Liver (tissue), 9 donors: ENCODE results near the gene GPR39. TPM values are rescaled to one million over a fixed set of nuclear protein-coding genes. Genes with fewer than 3 reads are reported as not detected.

Experiments
- DNase-seq: peaks from one replicate; pipeline ENCODE4 v3.0.0-alpha.2; 2017; ENCODE audit warnings: low spot score
- H3K27ac ChIP-seq, 2 donors: one replicate each; pipeline ENCODE4 v1.7.0; 2013; ENCODE audit warnings: inconsistent platforms in 2 of 2, low read length in 2 of 2, control low read depth in 1 of 2, low read depth in 1 of 2, mild to moderate bottlenecking in 1 of 2
- H3K27me3 ChIP-seq, 4 donors: one replicate each; pipeline versions ENCODE4 v1.6.1 to v1.7.0; 2013; ENCODE audit warnings: low read length in 3 of 4, inconsistent platforms in 1 of 4, mild to moderate bottlenecking in 1 of 4, moderate library complexity in 1 of 4; ENCODE audit not compliant: control insufficient read depth in 4 of 4, insufficient read depth in 4 of 4
- H3K36me3 ChIP-seq, 4 donors: one replicate each; pipeline versions ENCODE4 v1.6.1 to v1.7.0; 2013; ENCODE audit warnings: low read length in 3 of 4, mild to moderate bottlenecking in 3 of 4, low read depth in 1 of 4, moderate library complexity in 1 of 4; ENCODE audit not compliant: control insufficient read depth in 4 of 4, insufficient read depth in 3 of 4
- H3K4me1 ChIP-seq, 4 donors: one replicate each; pipeline versions ENCODE4 v1.6.1 to v1.7.0; 2013; ENCODE audit warnings: low read length in 3 of 4, mild to moderate bottlenecking in 3 of 4, moderate library complexity in 1 of 4; ENCODE audit not compliant: control insufficient read depth in 4 of 4, insufficient read depth in 4 of 4
- H3K4me3 ChIP-seq, 3 donors: one replicate each; pipeline versions ENCODE4 v1.6.1 to v1.7.0; 2013; ENCODE audit warnings: low read length in 3 of 3, control low read depth in 1 of 3, low read depth in 1 of 3, mild to moderate bottlenecking in 1 of 3
- H3K9ac ChIP-seq, 2 donors: one replicate each; pipeline ENCODE4 v1.7.0; 2013; ENCODE audit warnings: low read length in 2 of 2, mild to moderate bottlenecking in 2 of 2, moderate library complexity in 2 of 2, control low read depth in 1 of 2, low read depth in 1 of 2
- H3K9me3 ChIP-seq, 4 donors: one replicate each; pipeline versions ENCODE4 v1.6.1 to v1.7.0; 2013; ENCODE audit warnings: low read length in 3 of 4; ENCODE audit not compliant: control insufficient read depth in 4 of 4
- CTCF ChIP-seq: fragments of 150-350 bp; IDR thresholded peaks from 2 replicates; pipeline ENCODE4 v1.5.1; 2017; ENCODE audit warnings: improper control_type of control experiment, low read depth, low read length; ENCODE audit not compliant: missing input control
- EGR1 ChIP-seq, 2 donors: IDR thresholded peaks; 2 replicates each; pipeline ENCODE4 v1.6.1; 2016 to 2018; ENCODE audit warnings: antibody characterized with exemption in 2 of 2, low read depth in 2 of 2
- FOXA1 ChIP-seq: IDR thresholded peaks from 2 replicates; pipeline ENCODE4 v1.6.1; 2016; ENCODE audit warnings: antibody characterized with exemption
- FOXA2 ChIP-seq: IDR thresholded peaks from 2 replicates; pipeline ENCODE4 v1.6.1; 2016; ENCODE audit warnings: antibody characterized with exemption
- GABPA ChIP-seq, 2 donors: IDR thresholded peaks in 1 of 2; conservative IDR thresholded peaks in 1 of 2; 2 replicates each; pipeline ENCODE4 v1.6.1; 2016; ENCODE audit warnings: antibody characterized with exemption in 2 of 2, mild to moderate bottlenecking in 1 of 2, moderate library complexity in 1 of 2
- HNF4A ChIP-seq, 2 donors: conservative IDR thresholded peaks; 2 replicates each; pipeline ENCODE4 v1.6.1; 2016; ENCODE audit warnings: antibody characterized with exemption in 2 of 2, mild to moderate bottlenecking in 2 of 2
- HNF4G ChIP-seq: IDR thresholded peaks from 2 replicates; pipeline ENCODE4 v1.6.1; 2016; ENCODE audit warnings: antibody characterized with exemption
- JUND ChIP-seq, 2 donors: IDR thresholded peaks; 2 replicates each; pipeline ENCODE4 v1.6.1; 2016; ENCODE audit warnings: antibody characterized with exemption in 2 of 2
- NR2F2 ChIP-seq: IDR thresholded peaks from 2 replicates; pipeline ENCODE4 v1.6.1; 2016; ENCODE audit warnings: antibody characterized with exemption
- RAD21 ChIP-seq, 2 donors: IDR thresholded peaks; 2 replicates each; pipeline ENCODE4 v1.6.1; 2016; ENCODE audit warnings: antibody characterized with exemption in 2 of 2, mild to moderate bottlenecking in 2 of 2
- REST ChIP-seq: IDR thresholded peaks from 2 replicates; pipeline ENCODE4 v1.6.1; 2016; ENCODE audit warnings: antibody characterized with exemption, mild to moderate bottlenecking
- RXRA ChIP-seq, 2 donors: IDR thresholded peaks; 2 replicates each; pipeline ENCODE4 v1.6.1; 2017 to 2018; ENCODE audit warnings: antibody characterized with exemption in 2 of 2, mild to moderate bottlenecking in 1 of 2
- SP1 ChIP-seq: IDR thresholded peaks from 2 replicates; pipeline ENCODE4 v1.6.1; 2018; ENCODE audit warnings: antibody characterized with exemption, mild to moderate bottlenecking
- TAF1 ChIP-seq: conservative IDR thresholded peaks from 2 replicates; pipeline ENCODE4 v1.6.1; 2016; ENCODE audit warnings: antibody characterized with exemption, mild to moderate bottlenecking
- YY1 ChIP-seq: IDR thresholded peaks from 2 replicates; pipeline ENCODE4 v1.6.1; 2016; ENCODE audit warnings: antibody characterized with exemption, mild to moderate bottlenecking
- WGBS: extraction: QIAGEN DNeasy Blood & Tissue Kit; methylation state at CpG from one replicate; pipeline ENCODE4 v1.1.7; 2013; 5-methylcytosine and 5-hydroxymethylcytosine counted together
- polyA plus RNA-seq, 2 donors: library from polyadenylated mRNA; stranded (reverse) in 1 of 2; unstranded in 1 of 2; fragments of 200-250 nt in 1 of 2; fragments of >200 nt in 1 of 2; fragmentation: Nextera tagmentation in 1 of 2; extraction: Ambion mirVana in 1 of 2; gene quantifications; one replicate each; pipeline versions ENCODE4 v1.2.1 to v1.2.3, GENCODE V29; 2013 to 2015
- total RNA-seq, 2 donors: library from RNA; depleted of rRNA; stranded (reverse); fragments of >200 nt; gene quantifications; one replicate each; pipeline ENCODE4 v1.2.3, GENCODE V29; 2014
- TF ChIP-seq, protein P1 (sequence below): IDR thresholded peaks from 2 replicates; pipeline ENCODE4 v1.6.1; 2016; ENCODE audit warnings: antibody characterized with exemption
- TF ChIP-seq, protein P2 (sequence below): IDR thresholded peaks from 2 replicates; pipeline ENCODE4 v1.6.1; 2016; ENCODE audit warnings: antibody characterized with exemption
- TF ChIP-seq, protein P3 (sequence below): IDR thresholded peaks from 2 replicates; pipeline ENCODE4 v1.6.1; 2016; ENCODE audit warnings: antibody characterized with exemption
- donor health status: healthy.
- donor health status: healthy.
- donor health status: healthy.
- donor health status: healthy.
- donor health status: healthy.

Gene GPR39
- total and polyA plus RNA-seq, 4 donors, result 2.2 to 13.0 (median 2.8) TPM

- Histone ChIP-seq H3K27me3 (no peaks in the 10 kb centered on the region), H3K4me1 (no peaks in the 10 kb centered on the region), H3K9ac (no peak overlapping the region), H3K4me3 (no peak overlapping the region), H3K27ac (no peak overlapping the region), H3K36me3 (no peaks in the 10 kb centered on the region), H3K9me3 (peaks cover 0 to 3% (median 0%) of the 10 kb centered on the region in 4 donors)
- WGBS, result 86% methylated on average over 3 of the region's 3 CpGs
- DNase-seq, result no peak
- TF ChIP-seq FOXA2, result no peak
- TF ChIP-seq, protein P1, sequence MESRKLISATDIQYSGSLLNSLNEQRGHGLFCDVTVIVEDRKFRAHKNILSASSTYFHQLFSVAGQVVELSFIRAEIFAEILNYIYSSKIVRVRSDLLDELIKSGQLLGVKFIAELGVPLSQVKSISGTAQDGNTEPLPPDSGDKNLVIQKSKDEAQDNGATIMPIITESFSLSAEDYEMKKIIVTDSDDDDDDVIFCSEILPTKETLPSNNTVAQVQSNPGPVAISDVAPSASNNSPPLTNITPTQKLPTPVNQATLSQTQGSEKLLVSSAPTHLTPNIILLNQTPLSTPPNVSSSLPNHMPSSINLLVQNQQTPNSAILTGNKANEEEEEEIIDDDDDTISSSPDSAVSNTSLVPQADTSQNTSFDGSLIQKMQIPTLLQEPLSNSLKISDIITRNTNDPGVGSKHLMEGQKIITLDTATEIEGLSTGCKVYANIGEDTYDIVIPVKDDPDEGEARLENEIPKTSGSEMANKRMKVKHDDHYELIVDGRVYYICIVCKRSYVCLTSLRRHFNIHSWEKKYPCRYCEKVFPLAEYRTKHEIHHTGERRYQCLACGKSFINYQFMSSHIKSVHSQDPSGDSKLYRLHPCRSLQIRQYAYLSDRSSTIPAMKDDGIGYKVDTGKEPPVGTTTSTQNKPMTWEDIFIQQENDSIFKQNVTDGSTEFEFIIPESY, result no peak
These were observed 181.9 kb downstream of the GPR39 start for GRCh38 chr2:132598536-132598935.

GRCh38 chr2:132599556-132599955 lies 183.0 kb downstream of the GPR39 start:
- H3K36me3 ChIP-seq, result no peaks in the 10 kb centered on the region
- H3K4me1 ChIP-seq, result no peaks in the 10 kb centered on the region
- WGBS, result 96% methylated on average over 4 of the region's 4 CpGs
- DNase-seq, result no peak
- H3K9me3 ChIP-seq, result peaks cover 0 to 3% (median 0%) of the 10 kb centered on the region in 4 donors
- no peaks in the 10 kb centered on the region for H3K27me3 ChIP-seq
- no peak overlapping the region for H3K9ac ChIP-seq
- no peak overlapping the region for H3K27ac ChIP-seq
- TF ChIP-seq RXRA (IDR thresholded peaks at IDR 0.05) (no peak), FOXA2 (no peak), CTCF (no peak), TAF1 (no peak), EGR1 (IDR thresholded peaks at IDR 0.05; ENCODE audit: low read depth in 2 of 2) (no peak), REST (no peak), FOXA1 (no peak), HNF4A (conservative IDR thresholded peaks at IDR 0.05) (no peak), JUND (IDR thresholded peaks at IDR 0.05) (no peak), RAD21 (IDR thresholded peaks at IDR 0.05) (no peak), GABPA (IDR thresholded peaks at IDR 0.05 in 1 of 2, conservative IDR thresholded peaks at IDR 0.05 in 1 of 2) (no peak), NR2F2 (no peak), SP1 (no peak), YY1 (no peak), HNF4G (no peak)
- TF ChIP-seq, protein P1, result no peak
- TF ChIP-seq, protein P2, sequence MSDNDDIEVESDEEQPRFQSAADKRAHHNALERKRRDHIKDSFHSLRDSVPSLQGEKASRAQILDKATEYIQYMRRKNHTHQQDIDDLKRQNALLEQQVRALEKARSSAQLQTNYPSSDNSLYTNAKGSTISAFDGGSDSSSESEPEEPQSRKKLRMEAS, result no peak
- TF ChIP-seq, protein P3, sequence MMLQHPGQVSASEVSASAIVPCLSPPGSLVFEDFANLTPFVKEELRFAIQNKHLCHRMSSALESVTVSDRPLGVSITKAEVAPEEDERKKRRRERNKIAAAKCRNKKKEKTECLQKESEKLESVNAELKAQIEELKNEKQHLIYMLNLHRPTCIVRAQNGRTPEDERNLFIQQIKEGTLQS, result no peak
- H3K4me3 ChIP-seq, result no peak overlapping the region
